ENCODE measurements around the gene FAM72A.
"Not testable (repeated sequence)": the region's sequence is repeated elsewhere in the genome, so short reads cannot be mapped to it uniquely, and the experiment has no call there.

DNA sequence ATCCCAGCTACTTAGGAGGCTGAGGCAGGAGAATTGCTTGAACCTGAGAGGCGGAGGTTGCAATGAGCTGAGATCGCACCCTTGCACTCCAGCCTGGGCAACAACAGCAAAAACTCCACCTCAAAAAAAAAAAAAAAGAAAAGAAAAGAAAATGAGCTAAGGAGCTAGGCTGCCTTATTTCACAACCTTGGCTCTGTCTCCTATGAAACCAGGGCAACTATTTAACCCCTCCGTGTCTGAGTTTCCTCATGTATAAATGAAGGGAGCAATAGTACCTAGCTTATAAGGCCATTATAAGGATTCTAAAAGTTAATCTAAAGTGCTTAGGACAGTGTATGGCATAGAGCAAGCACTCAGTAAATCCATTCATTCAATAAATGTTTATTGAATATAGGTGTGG is 32.8 kb downstream of the FAM72A start:
- TF ChIP-seq, protein P1, sequence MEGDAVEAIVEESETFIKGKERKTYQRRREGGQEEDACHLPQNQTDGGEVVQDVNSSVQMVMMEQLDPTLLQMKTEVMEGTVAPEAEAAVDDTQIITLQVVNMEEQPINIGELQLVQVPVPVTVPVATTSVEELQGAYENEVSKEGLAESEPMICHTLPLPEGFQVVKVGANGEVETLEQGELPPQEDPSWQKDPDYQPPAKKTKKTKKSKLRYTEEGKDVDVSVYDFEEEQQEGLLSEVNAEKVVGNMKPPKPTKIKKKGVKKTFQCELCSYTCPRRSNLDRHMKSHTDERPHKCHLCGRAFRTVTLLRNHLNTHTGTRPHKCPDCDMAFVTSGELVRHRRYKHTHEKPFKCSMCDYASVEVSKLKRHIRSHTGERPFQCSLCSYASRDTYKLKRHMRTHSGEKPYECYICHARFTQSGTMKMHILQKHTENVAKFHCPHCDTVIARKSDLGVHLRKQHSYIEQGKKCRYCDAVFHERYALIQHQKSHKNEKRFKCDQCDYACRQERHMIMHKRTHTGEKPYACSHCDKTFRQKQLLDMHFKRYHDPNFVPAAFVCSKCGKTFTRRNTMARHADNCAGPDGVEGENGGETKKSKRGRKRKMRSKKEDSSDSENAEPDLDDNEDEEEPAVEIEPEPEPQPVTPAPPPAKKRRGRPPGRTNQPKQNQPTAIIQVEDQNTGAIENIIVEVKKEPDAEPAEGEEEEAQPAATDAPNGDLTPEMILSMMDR (IDR thresholded peaks at IDR 0.05; ENCODE audit: low read depth, low read length, missing input control): not testable (repeated sequence)
- TF ChIP-seq TAF1 (conservative IDR thresholded peaks at IDR 0.05); GABPA (IDR thresholded peaks at IDR 0.05 in 1 of 2, conservative IDR thresholded peaks at IDR 0.05 in 1 of 2); RAD21 (IDR thresholded peaks at IDR 0.05); JUND (IDR thresholded peaks at IDR 0.05); EGR1 (IDR thresholded peaks at IDR 0.05; ENCODE audit: low read depth in 2 of 2); YY1 (IDR thresholded peaks at IDR 0.05); NR2F2 (IDR thresholded peaks at IDR 0.05); SP1 (IDR thresholded peaks at IDR 0.05); HNF4A (conservative IDR thresholded peaks at IDR 0.05): not testable (repeated sequence)
- TF ChIP-seq, protein P2, sequence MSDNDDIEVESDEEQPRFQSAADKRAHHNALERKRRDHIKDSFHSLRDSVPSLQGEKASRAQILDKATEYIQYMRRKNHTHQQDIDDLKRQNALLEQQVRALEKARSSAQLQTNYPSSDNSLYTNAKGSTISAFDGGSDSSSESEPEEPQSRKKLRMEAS (IDR thresholded peaks at IDR 0.05): not testable (repeated sequence)
- TF ChIP-seq, protein P3, sequence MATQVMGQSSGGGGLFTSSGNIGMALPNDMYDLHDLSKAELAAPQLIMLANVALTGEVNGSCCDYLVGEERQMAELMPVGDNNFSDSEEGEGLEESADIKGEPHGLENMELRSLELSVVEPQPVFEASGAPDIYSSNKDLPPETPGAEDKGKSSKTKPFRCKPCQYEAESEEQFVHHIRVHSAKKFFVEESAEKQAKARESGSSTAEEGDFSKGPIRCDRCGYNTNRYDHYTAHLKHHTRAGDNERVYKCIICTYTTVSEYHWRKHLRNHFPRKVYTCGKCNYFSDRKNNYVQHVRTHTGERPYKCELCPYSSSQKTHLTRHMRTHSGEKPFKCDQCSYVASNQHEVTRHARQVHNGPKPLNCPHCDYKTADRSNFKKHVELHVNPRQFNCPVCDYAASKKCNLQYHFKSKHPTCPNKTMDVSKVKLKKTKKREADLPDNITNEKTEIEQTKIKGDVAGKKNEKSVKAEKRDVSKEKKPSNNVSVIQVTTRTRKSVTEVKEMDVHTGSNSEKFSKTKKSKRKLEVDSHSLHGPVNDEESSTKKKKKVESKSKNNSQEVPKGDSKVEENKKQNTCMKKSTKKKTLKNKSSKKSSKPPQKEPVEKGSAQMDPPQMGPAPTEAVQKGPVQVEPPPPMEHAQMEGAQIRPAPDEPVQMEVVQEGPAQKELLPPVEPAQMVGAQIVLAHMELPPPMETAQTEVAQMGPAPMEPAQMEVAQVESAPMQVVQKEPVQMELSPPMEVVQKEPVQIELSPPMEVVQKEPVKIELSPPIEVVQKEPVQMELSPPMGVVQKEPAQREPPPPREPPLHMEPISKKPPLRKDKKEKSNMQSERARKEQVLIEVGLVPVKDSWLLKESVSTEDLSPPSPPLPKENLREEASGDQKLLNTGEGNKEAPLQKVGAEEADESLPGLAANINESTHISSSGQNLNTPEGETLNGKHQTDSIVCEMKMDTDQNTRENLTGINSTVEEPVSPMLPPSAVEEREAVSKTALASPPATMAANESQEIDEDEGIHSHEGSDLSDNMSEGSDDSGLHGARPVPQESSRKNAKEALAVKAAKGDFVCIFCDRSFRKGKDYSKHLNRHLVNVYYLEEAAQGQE (IDR thresholded peaks at IDR 0.05): not testable (repeated sequence)
- TF ChIP-seq, protein P4, sequence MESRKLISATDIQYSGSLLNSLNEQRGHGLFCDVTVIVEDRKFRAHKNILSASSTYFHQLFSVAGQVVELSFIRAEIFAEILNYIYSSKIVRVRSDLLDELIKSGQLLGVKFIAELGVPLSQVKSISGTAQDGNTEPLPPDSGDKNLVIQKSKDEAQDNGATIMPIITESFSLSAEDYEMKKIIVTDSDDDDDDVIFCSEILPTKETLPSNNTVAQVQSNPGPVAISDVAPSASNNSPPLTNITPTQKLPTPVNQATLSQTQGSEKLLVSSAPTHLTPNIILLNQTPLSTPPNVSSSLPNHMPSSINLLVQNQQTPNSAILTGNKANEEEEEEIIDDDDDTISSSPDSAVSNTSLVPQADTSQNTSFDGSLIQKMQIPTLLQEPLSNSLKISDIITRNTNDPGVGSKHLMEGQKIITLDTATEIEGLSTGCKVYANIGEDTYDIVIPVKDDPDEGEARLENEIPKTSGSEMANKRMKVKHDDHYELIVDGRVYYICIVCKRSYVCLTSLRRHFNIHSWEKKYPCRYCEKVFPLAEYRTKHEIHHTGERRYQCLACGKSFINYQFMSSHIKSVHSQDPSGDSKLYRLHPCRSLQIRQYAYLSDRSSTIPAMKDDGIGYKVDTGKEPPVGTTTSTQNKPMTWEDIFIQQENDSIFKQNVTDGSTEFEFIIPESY (IDR thresholded peaks at IDR 0.05): not testable (repeated sequence)

Measured in liver (tissue), 3 donors.